HEK293 (cell line): ENCODE measurements around the gene MPHOSPH9.

ENCODE experiments used
- BCL11A ChIP-seq: fragments of 450-650 bp; formaldehyde crosslinking; IDR thresholded peaks from 2 replicates; pipeline ENCODE4 v1.5.1; 2016; ENCODE audit warnings: low read depth, missing biosample characterization, missing genetic modification characterization
- GLIS1 ChIP-seq: fragments of 450-650 bp; formaldehyde crosslinking; IDR thresholded peaks from 2 replicates; pipeline ENCODE4 v1.5.1; 2016; ENCODE audit warnings: missing biosample characterization, missing genetic modification characterization
- HOXC10 ChIP-seq: sonication (generic); formaldehyde crosslinking; IDR thresholded peaks from 2 replicates; pipeline ENCODE4 v1.8.1; 2023; ENCODE audit warnings: mild to moderate bottlenecking, missing genetic modification reagents
- KLF1 ChIP-seq: fragments of 450-650 bp; formaldehyde crosslinking; IDR thresholded peaks from 2 replicates; pipeline ENCODE4 v1.5.1; 2016; ENCODE audit warnings: missing biosample characterization, missing genetic modification characterization
- KLF9 ChIP-seq: fragments of 450-650 bp; formaldehyde crosslinking; IDR thresholded peaks from 2 replicates; pipeline ENCODE4 v1.5.1; 2016; ENCODE audit warnings: missing biosample characterization, missing genetic modification characterization, low read depth
- MEIS1 ChIP-seq: sonication (generic); formaldehyde crosslinking; IDR thresholded peaks from 2 replicates; pipeline ENCODE4 v1.8.1; 2022; ENCODE audit warnings: missing genetic modification reagents, mild to moderate bottlenecking, borderline replicate concordance
- REST ChIP-seq: fragments of 450-650 bp; formaldehyde crosslinking; IDR thresholded peaks from 2 replicates; pipeline ENCODE4 v1.5.1; 2016; ENCODE audit warnings: missing biosample characterization, missing genetic modification characterization
- ZBTB11 ChIP-seq: fragments of 450-650 bp; formaldehyde crosslinking; conservative IDR thresholded peaks from 2 replicates; pipeline ENCODE4 v1.5.1; 2016; ENCODE audit warnings: low read depth, missing biosample characterization, missing genetic modification characterization
- ZBTB17 ChIP-seq: fragments of 450-650 bp; formaldehyde crosslinking; IDR thresholded peaks from 2 replicates; pipeline ENCODE4 v1.5.1; 2016; ENCODE audit warnings: missing biosample characterization, missing genetic modification characterization
- ZBTB26 ChIP-seq: fragments of 450-650 bp; formaldehyde crosslinking; optimal IDR thresholded peaks from 2 replicates; pipeline ENCODE3; 2016; ENCODE audit warnings: missing biosample characterization, mild to moderate bottlenecking, missing genetic modification characterization
- ZBTB49 ChIP-seq: fragments of 450-650 bp; formaldehyde crosslinking; IDR thresholded peaks from 2 replicates; pipeline ENCODE4 v1.5.1; 2016; ENCODE audit warnings: missing biosample characterization, missing genetic modification characterization, low read depth
- ZBTB8A ChIP-seq: fragments of 450-650 bp; formaldehyde crosslinking; IDR thresholded peaks from 2 replicates; pipeline ENCODE4 v1.5.1; 2016; ENCODE audit warnings: missing biosample characterization, missing genetic modification characterization
- ZNF18 ChIP-seq: fragments of 450-650 bp; formaldehyde crosslinking; IDR thresholded peaks from 2 replicates; pipeline ENCODE4 v1.5.1; 2016; ENCODE audit warnings: missing biosample characterization, missing genetic modification characterization
- ZNF19 ChIP-seq: fragments of 450-650 bp; formaldehyde crosslinking; IDR thresholded peaks from 2 replicates; pipeline ENCODE4; 2016; ENCODE audit warnings: missing biosample characterization, missing genetic modification characterization, low read depth
- ZNF26 ChIP-seq: fragments of 450-650 bp; formaldehyde crosslinking; IDR thresholded peaks from 2 replicates; pipeline ENCODE4 v1.5.1; 2016; ENCODE audit warnings: missing biosample characterization, missing genetic modification characterization
- ZNF335 ChIP-seq: fragments of 450-650 bp; formaldehyde crosslinking; conservative IDR thresholded peaks from 2 replicates; pipeline ENCODE4 v1.5.1; 2016; ENCODE audit warnings: missing biosample characterization, missing genetic modification characterization
- ZNF529 ChIP-seq: fragments of 450-650 bp; formaldehyde crosslinking; IDR thresholded peaks from 2 replicates; pipeline ENCODE4 v1.5.1; 2017; ENCODE audit warnings: missing genetic modification characterization, missing biosample characterization; ENCODE audit not compliant: insufficient replicate concordance
- ZNF561 ChIP-seq: fragments of 450-650 bp; IDR thresholded peaks from 2 replicates; pipeline ENCODE4 v1.5.1; 2018; ENCODE audit warnings: missing biosample characterization, missing genetic modification characterization, borderline replicate concordance
- ZNF76 ChIP-seq: fragments of 450-650 bp; formaldehyde crosslinking; IDR thresholded peaks from 2 replicates; pipeline ENCODE4; 2016; ENCODE audit warnings: low read depth, missing biosample characterization, missing genetic modification characterization, borderline replicate concordance
- ZNF785 ChIP-seq: fragments of 450-650 bp; formaldehyde crosslinking; IDR thresholded peaks from 2 replicates; pipeline ENCODE4 v1.5.1; 2016; ENCODE audit warnings: missing biosample characterization, missing genetic modification characterization
- ZNF830 ChIP-seq: fragments of 450-650 bp; IDR thresholded peaks from 2 replicates; pipeline ENCODE4 v1.5.0; 2018; ENCODE audit warnings: missing biosample characterization, missing genetic modification characterization, low read depth, mild to moderate bottlenecking, moderate library complexity
- ZSCAN18 ChIP-seq: fragments of 450-650 bp; formaldehyde crosslinking; IDR thresholded peaks from 2 replicates; pipeline ENCODE4 v1.5.1; 2016; ENCODE audit warnings: missing biosample characterization, missing genetic modification characterization

Gene MPHOSPH9

GRCh38 chr12:123142921-123143735 lies 89.8 kb downstream of the MPHOSPH9 start (continued):
- TF ChIP-seq ZBTB11 (tag by site-specific recombination) (no peak), ZNF561 (no peak), ZBTB17 (tag by site-specific recombination) (no peak), ZNF26 (no peak), ZBTB8A (tag by site-specific recombination) (peak; percentile 44; the same call in 1 of the 2 replicates), ZNF335 (tag by site-specific recombination) (no peak), ZBTB49 (tag by site-specific recombination) (no peak), KLF9 (tag by site-specific recombination) (0 out of 2 replicates have a peak, but pooled peaks have one; percentile 31), BCL11A (tag by site-specific recombination) (no peak), ZNF76 (tag by site-specific recombination) (no peak), ZNF18 (tag by site-specific recombination) (no peak), GLIS1 (peak; percentile 87), ZNF19 (tag by site-specific recombination) (no peak), ZNF830 (tag by site-specific recombination) (no peak), HOXC10 (CRISPR knock-in tag) (no peak), REST (no peak), ZBTB26 (tag by site-specific recombination) (no peak), ZSCAN18 (tag by site-specific recombination) (no peak), MEIS1 (CRISPR knock-in tag) (no peak), ZNF785 (tag by site-specific recombination) (no peak), ZNF529 (tag by site-specific recombination) (no peak), KLF1 (tag by site-specific recombination) (peak; percentile 60)
